Sigmoid colon (tissue), 4 donors: ENCODE results near the gene PREP.

ENCODE experiments used
- EP300 ChIP-seq, 4 donors: sonication (generic); formaldehyde crosslinking; IDR thresholded peaks; one replicate each; pipeline ENCODE4 v1.6.1; 2017; ENCODE audit warnings: antibody characterized with exemption in 4 of 4
- POLR2A ChIP-seq, 2 donors: fragments of 450-650 bp; IDR thresholded peaks; one replicate each; pipeline ENCODE4 v1.6.1; 2016; ENCODE audit warnings: antibody characterized with exemption in 2 of 2, mild to moderate bottlenecking in 2 of 2, moderate library complexity in 2 of 2
- TF ChIP-seq, protein P1 (sequence below), 4 experiments: fragments of 450-650 bp in 3 of 4; fragments of 200-600 bp in 1 of 4; IDR thresholded peaks; one replicate each; pipeline ENCODE4 v1.5.1; 2016 to 2019; ENCODE audit warnings: antibody characterized with exemption in 4 of 4, mild to moderate bottlenecking in 3 of 4, moderate library complexity in 2 of 4

DNA sequence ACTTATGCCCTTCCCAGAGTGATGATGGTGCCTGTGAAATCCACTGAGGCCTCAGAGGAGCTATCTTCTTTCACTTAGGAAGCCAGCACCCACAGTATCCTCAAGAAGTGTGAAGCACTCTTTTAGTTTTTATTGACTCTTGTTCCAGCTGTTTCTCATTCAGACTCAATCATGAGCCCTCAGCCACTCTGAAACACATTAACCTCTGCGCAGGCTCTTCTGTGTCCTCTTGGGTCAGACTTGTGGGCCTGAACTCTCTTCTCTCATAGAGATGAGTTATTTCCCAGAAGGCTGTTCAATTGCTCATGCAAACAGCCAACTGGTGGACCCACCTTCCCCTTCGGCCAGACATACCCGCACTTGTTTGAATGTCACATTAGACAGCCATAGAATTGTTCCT lies 27.8 kb upstream of the PREP start:
- TF ChIP-seq POLR2A (IDR thresholded peaks at IDR 0.05) (no peak), EP300 (IDR thresholded peaks at IDR 0.05) (no peak)
- TF ChIP-seq, protein P1, sequence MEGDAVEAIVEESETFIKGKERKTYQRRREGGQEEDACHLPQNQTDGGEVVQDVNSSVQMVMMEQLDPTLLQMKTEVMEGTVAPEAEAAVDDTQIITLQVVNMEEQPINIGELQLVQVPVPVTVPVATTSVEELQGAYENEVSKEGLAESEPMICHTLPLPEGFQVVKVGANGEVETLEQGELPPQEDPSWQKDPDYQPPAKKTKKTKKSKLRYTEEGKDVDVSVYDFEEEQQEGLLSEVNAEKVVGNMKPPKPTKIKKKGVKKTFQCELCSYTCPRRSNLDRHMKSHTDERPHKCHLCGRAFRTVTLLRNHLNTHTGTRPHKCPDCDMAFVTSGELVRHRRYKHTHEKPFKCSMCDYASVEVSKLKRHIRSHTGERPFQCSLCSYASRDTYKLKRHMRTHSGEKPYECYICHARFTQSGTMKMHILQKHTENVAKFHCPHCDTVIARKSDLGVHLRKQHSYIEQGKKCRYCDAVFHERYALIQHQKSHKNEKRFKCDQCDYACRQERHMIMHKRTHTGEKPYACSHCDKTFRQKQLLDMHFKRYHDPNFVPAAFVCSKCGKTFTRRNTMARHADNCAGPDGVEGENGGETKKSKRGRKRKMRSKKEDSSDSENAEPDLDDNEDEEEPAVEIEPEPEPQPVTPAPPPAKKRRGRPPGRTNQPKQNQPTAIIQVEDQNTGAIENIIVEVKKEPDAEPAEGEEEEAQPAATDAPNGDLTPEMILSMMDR (IDR thresholded peaks at IDR 0.05): no peak
